HG02571 (cell line): ENCODE results near the gene AFTPH.

ENCODE experiments used
- ATAC-seq: cut with Tn5 transposase; IDR thresholded peaks from one replicate; pipeline ENCODE4 v1.9.1; 2021; ENCODE audit warnings: mild to moderate bottlenecking, moderate library complexity; ENCODE audit not compliant: unreplicated experiment

AFTPH gene

GRCh38 chr2:64609227-64609941 lies 85.3 kb downstream of the AFTPH start:
- peak; percentile 41 for ATAC-seq

GRCh38 chr2:64609942-64610281 lies 85.8 kb downstream of the AFTPH start:
- no peak for ATAC-seq

- ATAC-seq = no peak
Observed at GRCh38 chr2:64610316-64610855, 86.3 kb downstream of the AFTPH start.

- ATAC-seq = no peak
Observed at GRCh38 chr2:64612575-64613195, 88.6 kb downstream of the AFTPH start.

- no peak for ATAC-seq
Observed at GRCh38 chr2:64613276-64613675, 89.1 kb downstream of the AFTPH start.

GRCh38 chr2:64615192-64615763 lies 91.2 kb downstream of the AFTPH start:
- no peak for ATAC-seq

GRCh38 chr2:64615844-64616536 lies 91.9 kb downstream of the AFTPH start:
- ATAC-seq = no peak

- no peak for ATAC-seq
Observed at GRCh38 chr2:64617631-64618151, 93.6 kb downstream of the AFTPH start.

- ATAC-seq = no peak
Observed at GRCh38 chr2:64620661-64621060, 96.5 kb downstream of the AFTPH start.

GRCh38 chr2:64622443-64623241 lies 98.5 kb downstream of the AFTPH start:
- ATAC-seq = no peak

- no peak for ATAC-seq
Observed at GRCh38 chr2:64623242-64623850, 99.2 kb downstream of the AFTPH start.

GRCh38 chr2:64624108-64624610 lies 100.0 kb downstream of the AFTPH start:
- ATAC-seq = no peak

- no peak for ATAC-seq
Observed at GRCh38 chr2:64624862-64625261, 100.7 kb downstream of the AFTPH start.

- ATAC-seq = no peak
Observed at GRCh38 chr2:64625299-64626145, 101.4 kb downstream of the AFTPH start.

- no peak for ATAC-seq
Observed at GRCh38 chr2:64626146-64626809, 102.2 kb downstream of the AFTPH start.

GRCh38 chr2:64626963-64627760 lies 103.0 kb downstream of the AFTPH start:
- ATAC-seq = no peak
